ENCODE measurements around the gene C9orf40. TPM values are rescaled to one million over a fixed set of nuclear protein-coding genes. Genes with fewer than 3 reads are reported as not detected.

The C9orf40 gene
- polyA plus RNA-seq, 1 of the 3 experiments (the other 2 are of a cell fraction), result 2.0 TPM

GRCh38 chr9:74948937-74949336 is 3.8 kb downstream of the C9orf40 start:
- H3K27me3 ChIP-seq (ENCODE audit: insufficient read depth), result no peaks in the 10 kb centered on the region
- no peaks in the 10 kb centered on the region for H3K9me3 ChIP-seq
- no peak overlapping the region for H3K4me2 ChIP-seq
- 92% methylated on average over 2 of the region's 2 CpGs for WGBS (ENCODE audit: low lambda C conversion rate)
- H3F3A ChIP-seq (replicated peaks; ENCODE audit: insufficient read depth), result peaks cover 6% of the 10 kb centered on the region
- ChIA-PET POLR2A (no interaction called here), CTCF (no interaction called here)
- no peaks in the 10 kb centered on the region; a peak in 1 of 4 replicates for H3K4me1 ChIP-seq (ENCODE audit: control insufficient read depth in 1 of 2, insufficient read depth in 2 of 2, low read depth in 1 of 2, low read length in 1 of 2)
- no peak overlapping the region for H3K27ac ChIP-seq (ENCODE audit: low read depth in 2 of 2, low read length in 1 of 2)
- peaks cover 0 to 2% of the 10 kb centered on the region in 2 experiments for H3K36me3 ChIP-seq (replicated peaks in 1 of 2; ENCODE audit: control insufficient read depth in 1 of 2, insufficient read depth in 2 of 2, low read length in 1 of 2)
- H4K20me1 ChIP-seq (ENCODE audit: insufficient read depth), result no peaks in the 10 kb centered on the region
- 0 out of 2 replicates have a peak, but pooled peaks cover 7% of the 10 kb centered on the region for H3K79me2 ChIP-seq (ENCODE audit: insufficient read depth)
- no peak overlapping the region for H2AFZ ChIP-seq (ENCODE audit: low read depth)
- no peak for DNase-seq
- no peak overlapping the region for H3K9ac ChIP-seq
- no peak overlapping the region for H3K4me3 ChIP-seq (ENCODE audit: low read depth in 2 of 2, low read length in 1 of 2)
- H3K9me2 ChIP-seq, result no peaks in the 10 kb centered on the region
- TF ChIP-seq ELF1 (IDR thresholded peaks at IDR 0.05) (no peak), MEF2A (IDR thresholded peaks at IDR 0.05; ENCODE audit: borderline replicate concordance, low read depth) (no peak), CHD2 (IDR thresholded peaks at IDR 0.05; ENCODE audit: low read length, partially characterized antibody) (no peak), FOSL2 (IDR thresholded peaks at IDR 0.05; ENCODE audit: borderline replicate concordance, low read depth) (no peak), PBX3 (IDR thresholded peaks at IDR 0.05) (no peak), FOXM1 (IDR thresholded peaks at IDR 0.05; ENCODE audit: low read depth) (no peak), RXRA (IDR thresholded peaks at IDR 0.05; ENCODE audit: borderline replicate concordance, low read depth) (no peak), TAF1 (IDR thresholded peaks at IDR 0.05; ENCODE audit: borderline replicate concordance, low read depth, low read length) (no peak), CTCF (IDR thresholded peaks at IDR 0.05) (no peak), YY1 (IDR thresholded peaks at IDR 0.05; ENCODE audit: low read depth) (no peak), EP300 (IDR thresholded peaks at IDR 0.05; ENCODE audit: borderline replicate concordance in 1 of 2, low read depth in 1 of 2, low read length in 1 of 2) (no peak), TEAD4 (IDR thresholded peaks at IDR 0.05; ENCODE audit: borderline replicate concordance, insufficient read depth) (no peak), REST (IDR thresholded peaks at IDR 0.05; ENCODE audit: low read depth, low read length) (no peak), EZH2phosphoT487 (IDR thresholded peaks at IDR 0.05; ENCODE audit: borderline replicate concordance, low read depth) (no peak), MAX (IDR thresholded peaks at IDR 0.05; ENCODE audit: low read depth) (no peak), GATA2 (CRISPR knock-in tag; IDR thresholded peaks at IDR 0.05) (no peak), POLR2AphosphoS5 (IDR thresholded peaks at IDR 0.05; ENCODE audit: low read depth, low read length) (no peak), IRF3 (IDR thresholded peaks at IDR 0.05; ENCODE audit: low read depth, low read length) (no peak)

Data from SK-N-SH (cell line).